ENCODE measurements around the gene ELOVL1. TPM values are rescaled to one million over a fixed set of nuclear protein-coding genes. Genes with fewer than 3 reads are reported as not detected.

ELOVL1 gene
- total and polyA plus RNA-seq, 10 of the 15 experiments (the other 5 are each of a cell fraction or from before 2014, with no cell fraction given) = 58.5 to 139 (median 89.8) TPM

GRCh38 chr1:43402089-43402865 is 34.5 kb upstream of the ELOVL1 start:
- no peaks in the 10 kb centered on the region for H4K20me1 ChIP-seq (ENCODE audit: control insufficient read depth, insufficient read depth)
- ChIA-PET RAD21 (ENCODE audit: unreplicated experiment) (no interaction called here), CTCF (no interaction called here), SMC1A (ENCODE audit: uncharacterized antibody, unreplicated experiment) (no interaction called here), POLR2A (no interaction called here)
- no peaks in the 10 kb centered on the region for H3K79me2 ChIP-seq (ENCODE audit: control insufficient read depth, insufficient read depth, low read length)
- no peaks in the 10 kb centered on the region for H3K27me3 ChIP-seq (replicated peaks in 1 of 2; ENCODE audit: control insufficient read depth in 2 of 2, insufficient read depth in 2 of 2, low read length in 1 of 2)
- peaks cover 4 to 20% of the 10 kb centered on the region in 2 experiments for H3K36me3 ChIP-seq (ENCODE audit: control insufficient read depth in 2 of 2, insufficient read depth in 2 of 2, low read length in 1 of 2)
- no peak for ATAC-seq
- no peak overlapping the region for H3K27ac ChIP-seq (ENCODE audit: control insufficient read depth, insufficient read depth)
- intact Hi-C loops (cut with micrococcal nuclease; ENCODE audit: unreplicated experiment) (no loop called here), in situ Hi-C loops (cut with MboI) (no loop called here)
- no peak overlapping the region for H3K4me2 ChIP-seq (ENCODE audit: control insufficient read depth, insufficient read depth)
- H3K4me1 ChIP-seq (ENCODE audit: control insufficient read depth, insufficient read depth, low read length) = no peaks in the 10 kb centered on the region
- no peak for FAIRE-seq
- no peaks in the 10 kb centered on the region for H3K9me3 ChIP-seq (replicated peaks; ENCODE audit: control insufficient read depth, insufficient read depth, low read length)
- no peak overlapping the region for H3K4me3 ChIP-seq
- H3K9ac ChIP-seq (ENCODE audit: control insufficient read depth, insufficient read depth, low read length) = no peak overlapping the region
- DNase-seq (ENCODE audit: low read depth, low spot score) = no peak
- no peak overlapping the region for H2AFZ ChIP-seq (ENCODE audit: control insufficient read depth, low read depth, low read length)
- no TSS peak for BruUV-seq (replicated peaks)
- 90% methylated on average over 6 of the region's 6 CpGs for WGBS (ENCODE audit: insufficient coverage, insufficient replicate concordance, low lambda C conversion rate, missing lambda C conversion rate)
- TF ChIP-seq ASH2L (IDR thresholded peaks at IDR 0.05; ENCODE audit: borderline replicate concordance, low read depth) = no peak
- no peak for TF ChIP-seq USF1 (IDR thresholded peaks at IDR 0.05; ENCODE audit: borderline replicate concordance, extremely low read length, insufficient read depth, low read depth, low read length)
- TF ChIP-seq BACH1 (IDR thresholded peaks at IDR 0.05; ENCODE audit: borderline replicate concordance) = no peak
- TF ChIP-seq ATF7 (IDR thresholded peaks at IDR 0.05; ENCODE audit: low read depth) = no peak
- no peak for TF ChIP-seq ZNF622 (IDR thresholded peaks at IDR 0.05)
- no peak for TF ChIP-seq CHD2 (IDR thresholded peaks at IDR 0.05; ENCODE audit: borderline replicate concordance, low read depth, low read length)
- TF ChIP-seq, protein P1, sequence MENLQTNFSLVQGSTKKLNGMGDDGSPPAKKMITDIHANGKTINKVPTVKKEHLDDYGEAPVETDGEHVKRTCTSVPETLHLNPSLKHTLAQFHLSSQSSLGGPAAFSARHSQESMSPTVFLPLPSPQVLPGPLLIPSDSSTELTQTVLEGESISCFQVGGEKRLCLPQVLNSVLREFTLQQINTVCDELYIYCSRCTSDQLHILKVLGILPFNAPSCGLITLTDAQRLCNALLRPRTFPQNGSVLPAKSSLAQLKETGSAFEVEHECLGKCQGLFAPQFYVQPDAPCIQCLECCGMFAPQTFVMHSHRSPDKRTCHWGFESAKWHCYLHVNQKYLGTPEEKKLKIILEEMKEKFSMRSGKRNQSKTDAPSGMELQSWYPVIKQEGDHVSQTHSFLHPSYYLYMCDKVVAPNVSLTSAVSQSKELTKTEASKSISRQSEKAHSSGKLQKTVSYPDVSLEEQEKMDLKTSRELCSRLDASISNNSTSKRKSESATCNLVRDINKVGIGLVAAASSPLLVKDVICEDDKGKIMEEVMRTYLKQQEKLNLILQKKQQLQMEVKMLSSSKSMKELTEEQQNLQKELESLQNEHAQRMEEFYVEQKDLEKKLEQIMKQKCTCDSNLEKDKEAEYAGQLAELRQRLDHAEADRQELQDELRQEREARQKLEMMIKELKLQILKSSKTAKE (IDR thresholded peaks at IDR 0.05; ENCODE audit: low read depth, poor library complexity, severe bottlenecking) = no peak
- no peak for TF ChIP-seq SRF (IDR thresholded peaks at IDR 0.05; ENCODE audit: low read depth in 2 of 2, low read length in 2 of 2)
- TF ChIP-seq, protein P2, sequence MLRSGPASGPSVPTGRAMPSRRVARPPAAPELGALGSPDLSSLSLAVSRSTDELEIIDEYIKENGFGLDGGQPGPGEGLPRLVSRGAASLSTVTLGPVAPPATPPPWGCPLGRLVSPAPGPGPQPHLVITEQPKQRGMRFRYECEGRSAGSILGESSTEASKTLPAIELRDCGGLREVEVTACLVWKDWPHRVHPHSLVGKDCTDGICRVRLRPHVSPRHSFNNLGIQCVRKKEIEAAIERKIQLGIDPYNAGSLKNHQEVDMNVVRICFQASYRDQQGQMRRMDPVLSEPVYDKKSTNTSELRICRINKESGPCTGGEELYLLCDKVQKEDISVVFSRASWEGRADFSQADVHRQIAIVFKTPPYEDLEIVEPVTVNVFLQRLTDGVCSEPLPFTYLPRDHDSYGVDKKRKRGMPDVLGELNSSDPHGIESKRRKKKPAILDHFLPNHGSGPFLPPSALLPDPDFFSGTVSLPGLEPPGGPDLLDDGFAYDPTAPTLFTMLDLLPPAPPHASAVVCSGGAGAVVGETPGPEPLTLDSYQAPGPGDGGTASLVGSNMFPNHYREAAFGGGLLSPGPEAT (IDR thresholded peaks at IDR 0.05; ENCODE audit: low read depth) = no peak
- TF ChIP-seq E2F4 (IDR thresholded peaks at IDR 0.05; ENCODE audit: low read depth, low read length) = no peak
- TF ChIP-seq STAT3 (IDR thresholded peaks at IDR 0.05; ENCODE audit: low read depth, low read length) = no peak
- no peak for TF ChIP-seq NRF1 (conservative IDR thresholded peaks at IDR 0.05; ENCODE audit: low read depth, low read length)
- no peak for TF ChIP-seq KLF5 (IDR thresholded peaks at IDR 0.05; ENCODE audit: partially characterized antibody)
